ENCODE data around the gene HOXC6. TPM values are rescaled to one million over a fixed set of nuclear protein-coding genes. Genes with fewer than 3 reads are reported as not detected.
A peak's percentile ranks its signal among the peaks of the same experiment; 100 is the strongest.

Gene HOXC6
- total and polyA plus RNA-seq, 2 of the 8 experiments (the other 6 are each of a cell fraction or from before 2014, with no cell fraction given), result not detected

GRCh38 chr12:54021432-54022013 lies 6.7 kb upstream of the HOXC6 start:
- Histone ChIP-seq H2AFZ (ENCODE audit: low read length) (no peak overlapping the region), H3K27ac (ENCODE audit: low read depth, low read length) (no peak overlapping the region), H2BK12ac (ENCODE audit: low read depth, low read length) (no peak overlapping the region; the same call in 1 of the 2 replicates), H3K27me3 (replicated peaks in 1 of 4; ENCODE audit: control insufficient read depth in 3 of 4, extremely low read depth in 1 of 4, insufficient read depth in 3 of 4, low read length in 3 of 4) (peaks cover 94 to 100% (median 100%) of the 10 kb centered on the region in 4 experiments), H4K20me1 (replicated peaks in 1 of 2; ENCODE audit: control insufficient read depth in 1 of 2, insufficient read depth in 2 of 2, low read length in 2 of 2) (peaks cover 10 to 28% of the 10 kb centered on the region in 2 experiments), H3K23me2 (ENCODE audit: low read depth, low read length) (peaks cover 3% of the 10 kb centered on the region; the same call in 1 of the 2 replicates), H3K9ac (replicated peaks in 1 of 4; ENCODE audit: extremely low read depth in 1 of 4, low read depth in 3 of 4, low read length in 3 of 4) (no peak overlapping the region), H3K36me3 (ENCODE audit: control insufficient read depth in 2 of 4, insufficient read depth in 4 of 4, low read length in 3 of 4) (no peaks in the 10 kb centered on the region; a peak in 1 of 8 replicates), H2AK5ac (ENCODE audit: low read depth, low read length) (peak overlapping the region; percentile 60), H3K4me2 (ENCODE audit: insufficient read depth in 1 of 2, low read depth in 2 of 2, low read length in 2 of 2) (no peak overlapping the region), H3K18ac (ENCODE audit: extremely low read depth, low read length) (no peak overlapping the region), H3K79me2 (ENCODE audit: control insufficient read depth in 1 of 2, insufficient read depth in 2 of 2, low read length in 2 of 2) (no peaks in the 10 kb centered on the region), H2BK15ac (ENCODE audit: low read length) (no peak overlapping the region; the same call in 1 of the 2 replicates), H3K9me3 (ENCODE audit: insufficient read depth in 2 of 2, low read depth in 1 of 2, low read length in 1 of 2) (no peaks in the 10 kb centered on the region), H4K5ac (ENCODE audit: insufficient read length, low read depth, low read length) (no peak overlapping the region), H3K4me3 (ENCODE audit: extremely low read depth in 1 of 4, insufficient read depth in 2 of 4, low read depth in 3 of 4, low read length in 4 of 4) (no peak overlapping the region), H4K91ac (replicated peaks; ENCODE audit: insufficient read length, low read length) (no peak overlapping the region), H3K79me1 (ENCODE audit: low read depth, low read length) (no peaks in the 10 kb centered on the region), H3K23ac (ENCODE audit: insufficient read length) (no peak overlapping the region), H2BK5ac (ENCODE audit: low read depth, low read length) (no peak overlapping the region), H4K8ac (ENCODE audit: extremely low read depth, insufficient read depth, low read length) (no peak overlapping the region), H2BK20ac (ENCODE audit: low read length) (no peak overlapping the region), H3K14ac (ENCODE audit: insufficient read length) (no peak overlapping the region), H3K4me1 (replicated peaks in 1 of 4; ENCODE audit: control insufficient read depth in 3 of 4, insufficient read depth in 4 of 4, low read length in 3 of 4) (peaks cover 0 to 12% (median 4%) of the 10 kb centered on the region in 4 experiments; a peak in 6 of 7 replicates), H2BK120ac (replicated peaks; ENCODE audit: low read depth, low read length) (no peak overlapping the region), H3K56ac (replicated peaks; ENCODE audit: insufficient read length, low read depth, low read length) (no peak overlapping the region), H3K4ac (replicated peaks; ENCODE audit: insufficient read length, low read depth, low read length) (no peak overlapping the region)
- CTCF ChIA-PET (ENCODE audit: partially characterized antibody), result interaction anchor here (0.7 to 12.5 kb wide), 17 partner anchors 8 to 275 kb away, joined by 3 to 172 read pairs (median 4); partner anchors contain the start of genes HOXC11, HOXC5 and HOXC8
- POLR2A ChIA-PET (ENCODE audit: partially characterized antibody), result interaction anchor here (0.8 to 1.5 kb wide), 2 partner anchors 21 to 36 kb away, joined by 4 read pairs; partner anchors contain the start of genes HOXC10 and HOXC9
- DNase-seq (ENCODE audit: low read depth in 1 of 2, low spot score in 2 of 2), result peak in 1 of 2 experiments; percentile 75
- 8% methylated on average over 15 of the region's 16 CpGs; no CpG with 5 or more reads in 1 of the 2 experiments for WGBS, 2 experiments (ENCODE audit: extremely low coverage in 1 of 2, insufficient coverage in 1 of 2, insufficient read length in 1 of 2, insufficient replicate concordance in 2 of 2, low coverage in 1 of 2, low lambda C conversion rate in 2 of 2, missing lambda C conversion rate in 1 of 2)
- FAIRE-seq, result no peak

Measured in H1 (cell line).